Chondrocyte (in vitro differentiated cells): Measurements from ENCODE around the gene DNM2. TPM values are rescaled to one million over a fixed set of nuclear protein-coding genes. Genes with fewer than 3 reads are reported as not detected.
A peak's percentile ranks its signal among the peaks of the same experiment; 100 is the strongest.

Experiments
- DNase-seq: peaks from one replicate; pipeline ENCODE4 v3.0.0; 2021; ENCODE audit warnings: mixed read lengths, low spot score
- H3K27ac Mint-ChIP-seq: one replicate; pipeline ENCODE4 v1.8.0; 2021; ENCODE audit warnings: mild to moderate bottlenecking, moderate library complexity, mixed read lengths; ENCODE audit not compliant: unreplicated experiment
- H3K27me3 Mint-ChIP-seq: 2 replicates; pipeline ENCODE4 v1.8.0; 2021; ENCODE audit warnings: low read depth, mixed read lengths
- H3K36me3 Mint-ChIP-seq: 2 replicates; pipeline ENCODE4 v1.8.0; 2021; ENCODE audit warnings: low read depth, mixed read lengths
- H3K4me1 Mint-ChIP-seq: 2 replicates; pipeline ENCODE4 v1.8.0; 2021; ENCODE audit warnings: low read depth, mild to moderate bottlenecking, mixed read lengths
- H3K4me3 Mint-ChIP-seq: one replicate; pipeline ENCODE4 v1.8.0; 2021; ENCODE audit warnings: mild to moderate bottlenecking, moderate library complexity, mixed read lengths; ENCODE audit not compliant: unreplicated experiment
- H3K9me3 Mint-ChIP-seq: 2 replicates; pipeline ENCODE4 v1.8.0; 2021; ENCODE audit warnings: low read depth, mixed read lengths
- total RNA-seq: library from RNA; stranded (reverse); gene quantifications from 3 replicates; pipeline ENCODE4 v1.2.1, GENCODE V29; 2021
- TF ChIP-seq, protein P1 (sequence below): fragments of 200-600 bp; sonication (generic); IDR thresholded peaks from 2 replicates; pipeline ENCODE4 v1.5.0; 2021; ENCODE audit warnings: antibody characterized with exemption, mild to moderate bottlenecking, moderate library complexity

DNM2 gene
- total RNA-seq, 1 donor from 2014 or later, result 116 TPM

DNA sequence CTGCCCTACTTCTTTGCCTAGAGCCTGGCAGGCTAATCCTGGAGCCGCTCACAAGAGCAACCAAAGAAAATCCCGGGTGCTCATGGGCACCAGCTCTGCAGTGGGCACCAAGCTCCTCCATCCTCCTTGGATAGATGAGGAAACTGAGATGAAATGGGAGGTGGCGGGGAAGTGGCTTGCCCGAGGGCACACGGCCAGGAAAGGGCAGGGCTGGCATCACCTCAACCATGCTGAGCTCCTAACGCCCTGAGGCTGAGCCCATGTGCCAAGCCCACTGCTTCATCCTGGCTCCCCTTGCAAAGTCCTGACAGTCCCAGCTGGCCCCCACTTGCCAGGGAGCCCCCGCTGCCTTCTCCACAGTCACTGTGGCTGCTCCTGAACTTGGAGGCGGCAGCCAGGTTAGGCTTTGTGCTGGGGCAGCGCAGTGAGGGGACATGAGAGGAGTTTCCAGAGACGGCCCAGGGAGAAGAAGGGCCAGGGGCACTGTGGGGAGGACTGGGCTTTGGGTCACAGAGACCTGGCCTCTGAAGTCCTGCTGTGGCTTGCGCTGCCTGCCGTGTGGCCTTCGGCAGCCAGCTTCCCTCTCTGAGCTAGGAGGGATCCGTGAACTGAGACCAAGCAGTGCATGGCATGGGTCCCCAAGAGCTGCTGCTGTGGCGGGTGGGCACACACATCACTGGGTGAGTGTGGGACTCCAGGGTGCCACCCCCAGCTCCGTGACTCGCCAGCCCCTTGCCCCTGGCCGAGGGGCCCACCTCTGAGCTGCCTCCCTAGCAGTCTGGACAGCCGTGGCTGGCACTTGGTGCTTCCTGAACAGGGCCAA lies 100.6 kb downstream of the DNM2 start:
- TF ChIP-seq, protein P1, sequence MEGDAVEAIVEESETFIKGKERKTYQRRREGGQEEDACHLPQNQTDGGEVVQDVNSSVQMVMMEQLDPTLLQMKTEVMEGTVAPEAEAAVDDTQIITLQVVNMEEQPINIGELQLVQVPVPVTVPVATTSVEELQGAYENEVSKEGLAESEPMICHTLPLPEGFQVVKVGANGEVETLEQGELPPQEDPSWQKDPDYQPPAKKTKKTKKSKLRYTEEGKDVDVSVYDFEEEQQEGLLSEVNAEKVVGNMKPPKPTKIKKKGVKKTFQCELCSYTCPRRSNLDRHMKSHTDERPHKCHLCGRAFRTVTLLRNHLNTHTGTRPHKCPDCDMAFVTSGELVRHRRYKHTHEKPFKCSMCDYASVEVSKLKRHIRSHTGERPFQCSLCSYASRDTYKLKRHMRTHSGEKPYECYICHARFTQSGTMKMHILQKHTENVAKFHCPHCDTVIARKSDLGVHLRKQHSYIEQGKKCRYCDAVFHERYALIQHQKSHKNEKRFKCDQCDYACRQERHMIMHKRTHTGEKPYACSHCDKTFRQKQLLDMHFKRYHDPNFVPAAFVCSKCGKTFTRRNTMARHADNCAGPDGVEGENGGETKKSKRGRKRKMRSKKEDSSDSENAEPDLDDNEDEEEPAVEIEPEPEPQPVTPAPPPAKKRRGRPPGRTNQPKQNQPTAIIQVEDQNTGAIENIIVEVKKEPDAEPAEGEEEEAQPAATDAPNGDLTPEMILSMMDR, result no peak
- no peaks in the 10 kb centered on the region for H3K9me3 Mint-ChIP-seq
- H3K4me3 Mint-ChIP-seq, result peak overlapping the region; percentile 47
- H3K27ac Mint-ChIP-seq, result peak overlapping the region; percentile 100
- no peaks in the 10 kb centered on the region for H3K27me3 Mint-ChIP-seq
- peaks cover 33% of the 10 kb centered on the region for H3K4me1 Mint-ChIP-seq
- no peak for DNase-seq
- H3K36me3 Mint-ChIP-seq, result peaks cover 18% of the 10 kb centered on the region

DNA sequence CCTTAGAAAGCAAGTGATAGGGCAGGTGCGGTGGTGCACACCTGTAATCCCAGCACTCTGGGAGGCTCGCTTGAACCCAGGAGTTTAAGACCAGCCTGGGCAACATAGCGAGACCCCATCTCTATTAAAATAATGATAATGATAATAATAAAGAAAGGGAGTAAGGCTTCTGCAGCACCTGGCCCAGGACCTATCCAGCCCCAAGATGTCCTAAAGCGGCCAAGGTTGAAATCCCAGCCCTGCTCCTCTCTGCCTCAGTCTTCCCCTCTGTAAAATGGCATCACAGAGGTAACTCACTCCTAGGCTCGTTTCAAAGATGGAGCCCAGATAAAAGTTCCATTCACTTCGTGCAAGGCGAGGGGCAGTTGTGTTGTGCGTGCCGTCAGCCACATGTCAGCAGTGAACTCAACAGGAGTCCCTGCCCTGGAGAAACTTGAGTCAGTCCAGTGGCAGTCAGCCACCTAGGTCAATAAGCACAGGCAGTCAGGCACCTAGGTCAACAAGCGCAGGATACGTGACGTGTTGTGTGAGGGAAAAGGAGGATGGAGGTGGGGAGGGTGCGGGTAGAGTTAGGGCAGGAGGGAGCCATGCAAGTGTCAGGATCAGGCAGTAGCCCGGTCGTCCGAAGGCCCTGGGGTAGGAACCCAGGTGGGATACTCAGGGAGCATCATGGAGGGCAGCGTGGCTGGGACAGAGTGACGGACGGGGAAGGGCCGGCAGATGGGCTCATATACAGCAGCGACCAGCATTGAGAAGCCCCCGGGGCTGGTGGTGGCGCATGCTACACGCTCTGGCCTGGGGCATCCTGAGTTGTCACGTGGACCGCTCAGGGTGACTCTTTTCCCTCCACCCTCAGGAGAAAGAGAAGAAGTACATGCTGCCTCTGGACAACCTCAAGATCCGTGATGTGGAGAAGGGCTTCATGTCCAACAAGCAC lies 101.5 kb downstream of the DNM2 start:
- TF ChIP-seq, protein P1, result no peak
- H3K27ac Mint-ChIP-seq, result peak overlapping the region; percentile 50

DNA sequence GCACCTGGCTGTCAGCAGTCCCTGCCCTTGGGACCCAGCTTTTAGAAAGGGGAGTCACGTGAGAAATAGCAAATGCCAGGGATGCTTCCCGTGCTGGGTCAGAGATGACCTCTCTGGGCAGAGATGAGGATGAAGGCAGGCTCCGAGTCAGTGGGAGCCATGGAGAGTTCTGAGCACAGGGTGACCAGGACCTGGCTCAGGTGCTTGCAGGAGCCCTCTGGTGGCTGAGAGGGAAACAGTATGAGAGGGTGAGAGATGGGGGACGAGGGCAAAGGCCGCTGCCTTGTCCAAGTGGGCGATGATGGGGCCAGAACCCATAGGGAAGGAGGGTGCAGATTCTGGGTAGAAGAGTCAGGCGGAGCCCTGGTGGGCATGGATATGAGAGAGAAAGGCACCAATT lies 102.3 kb downstream of the DNM2 start:
- DNase-seq, result no peak
- H3K27ac Mint-ChIP-seq, result peak overlapping the region; percentile 1
- peaks cover 24% of the 10 kb centered on the region for H3K36me3 Mint-ChIP-seq
- H3K27me3 Mint-ChIP-seq, result no peaks in the 10 kb centered on the region
- H3K4me1 Mint-ChIP-seq, result peaks cover 24% of the 10 kb centered on the region
- H3K4me3 Mint-ChIP-seq, result no peak overlapping the region
- TF ChIP-seq, protein P1, result peak; percentile 62
- H3K9me3 Mint-ChIP-seq, result no peaks in the 10 kb centered on the region

More for the DNA sequence above, 101.5 kb downstream of the DNM2 start:
- peaks cover 25% of the 10 kb centered on the region for H3K36me3 Mint-ChIP-seq
- peaks cover 31% of the 10 kb centered on the region for H3K4me1 Mint-ChIP-seq
- H3K27me3 Mint-ChIP-seq, result no peaks in the 10 kb centered on the region
- no peaks in the 10 kb centered on the region for H3K9me3 Mint-ChIP-seq
- H3K4me3 Mint-ChIP-seq, result no peak overlapping the region
- no peak for DNase-seq

DNA sequence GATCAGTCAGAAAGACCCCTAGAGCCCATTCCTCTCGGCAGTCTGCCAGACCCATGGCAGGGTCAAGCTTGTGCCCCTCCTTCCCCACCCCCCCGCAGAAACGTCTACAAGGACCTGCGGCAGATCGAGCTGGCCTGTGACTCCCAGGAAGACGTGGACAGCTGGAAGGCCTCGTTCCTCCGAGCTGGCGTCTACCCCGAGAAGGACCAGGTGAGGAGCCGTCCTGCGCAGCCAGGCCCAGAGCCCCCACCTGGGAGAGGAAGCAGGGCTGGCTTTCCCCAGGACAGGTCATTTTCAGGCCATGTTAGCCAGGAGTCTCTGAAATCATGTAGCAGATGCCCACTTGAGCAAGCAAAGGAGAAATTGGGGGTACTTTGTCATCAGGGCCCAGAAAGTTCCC lies 105.8 kb downstream of the DNM2 start:
- DNase-seq, result no peak
- TF ChIP-seq, protein P1, result no peak
- H3K27me3 Mint-ChIP-seq, result no peaks in the 10 kb centered on the region
- no peaks in the 10 kb centered on the region for H3K4me1 Mint-ChIP-seq
- H3K9me3 Mint-ChIP-seq, result no peaks in the 10 kb centered on the region
- H3K4me3 Mint-ChIP-seq, result no peak overlapping the region
- H3K27ac Mint-ChIP-seq, result no peak overlapping the region
- H3K36me3 Mint-ChIP-seq, result peaks cover 27% of the 10 kb centered on the region

DNA sequence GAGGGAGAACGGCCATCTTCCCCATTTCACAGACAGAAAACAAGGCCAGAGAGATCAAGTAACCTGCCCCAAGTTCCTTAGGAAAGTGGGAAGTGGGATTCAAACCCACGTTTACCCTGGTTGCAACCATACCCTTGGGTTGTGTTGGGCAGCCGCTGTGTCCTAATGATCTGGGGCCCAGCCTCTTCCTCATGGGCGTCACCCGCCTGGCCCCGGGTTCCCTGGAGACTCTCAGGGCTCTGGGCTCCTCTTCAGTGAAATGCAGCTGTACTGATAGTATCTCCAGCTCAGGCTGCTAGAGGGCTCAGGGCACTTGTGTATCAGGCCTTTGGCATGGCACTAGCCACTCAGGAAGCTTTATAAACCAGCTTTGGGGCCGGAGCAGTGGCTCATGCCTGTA lies 108.4 kb downstream of the DNM2 start:
- Mint-ChIP-seq H3K36me3 (peaks cover 18% of the 10 kb centered on the region), H3K4me3 (no peak overlapping the region), H3K9me3 (no peaks in the 10 kb centered on the region), H3K27ac (no peak overlapping the region), H3K4me1 (no peaks in the 10 kb centered on the region), H3K27me3 (no peaks in the 10 kb centered on the region)
- no peak for DNase-seq
- TF ChIP-seq, protein P1, result no peak
